ENCODE data around the gene TXNDC9. TPM values are rescaled to one million over a fixed set of nuclear protein-coding genes. Genes with fewer than 3 reads are reported as not detected.

The TXNDC9 gene
- total RNA-seq, 1 experiment from 2014 or later: 31.0 TPM

DNA sequence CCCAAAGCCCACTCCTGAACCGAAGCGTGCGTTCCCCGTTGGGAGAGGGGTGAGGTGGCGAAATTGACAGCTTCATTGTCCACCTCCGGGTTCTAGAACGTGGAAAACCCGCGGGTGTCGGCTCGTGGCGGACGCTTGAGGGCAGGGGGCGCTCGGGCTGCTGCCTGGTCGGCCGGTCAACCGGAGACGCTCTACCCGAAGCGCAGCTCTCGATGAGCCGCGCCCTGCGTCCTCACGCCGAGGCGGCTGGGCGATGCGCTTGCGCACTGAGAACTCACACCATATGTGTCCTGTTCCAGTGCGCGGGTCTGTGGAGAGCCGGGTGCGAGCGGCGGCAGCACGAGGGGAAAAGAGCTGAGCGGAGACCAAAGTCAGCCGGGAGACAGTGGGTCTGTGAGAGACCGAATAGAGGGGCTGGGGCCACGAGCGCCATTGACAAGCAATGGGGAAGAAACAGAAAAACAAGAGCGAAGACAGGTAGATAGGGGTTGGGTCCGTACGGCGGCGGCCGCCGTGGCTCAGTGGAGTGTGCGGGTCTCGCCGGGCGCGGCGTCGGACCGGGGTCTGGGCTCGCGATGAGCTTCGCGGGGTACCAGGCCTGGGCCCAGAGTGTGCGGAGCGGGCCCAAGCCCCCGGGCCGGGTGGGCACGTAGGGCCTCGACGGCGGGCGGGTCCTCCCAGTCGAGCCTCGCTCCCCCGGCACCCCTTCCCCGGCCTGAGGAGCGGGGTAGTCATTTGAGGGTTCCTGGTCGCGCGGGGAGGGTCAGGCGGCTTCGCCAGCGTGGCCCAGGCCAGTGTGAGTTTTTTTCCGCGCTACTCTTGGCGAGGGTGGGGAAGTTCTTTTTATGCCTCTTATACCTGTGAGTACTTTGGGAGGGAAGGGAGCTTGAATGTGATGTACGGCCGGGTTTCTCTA is 1.2 kb upstream of the TXNDC9 start, which contains the start of gene EIF5B (continued):
- TF ChIP-seq, protein P1, sequence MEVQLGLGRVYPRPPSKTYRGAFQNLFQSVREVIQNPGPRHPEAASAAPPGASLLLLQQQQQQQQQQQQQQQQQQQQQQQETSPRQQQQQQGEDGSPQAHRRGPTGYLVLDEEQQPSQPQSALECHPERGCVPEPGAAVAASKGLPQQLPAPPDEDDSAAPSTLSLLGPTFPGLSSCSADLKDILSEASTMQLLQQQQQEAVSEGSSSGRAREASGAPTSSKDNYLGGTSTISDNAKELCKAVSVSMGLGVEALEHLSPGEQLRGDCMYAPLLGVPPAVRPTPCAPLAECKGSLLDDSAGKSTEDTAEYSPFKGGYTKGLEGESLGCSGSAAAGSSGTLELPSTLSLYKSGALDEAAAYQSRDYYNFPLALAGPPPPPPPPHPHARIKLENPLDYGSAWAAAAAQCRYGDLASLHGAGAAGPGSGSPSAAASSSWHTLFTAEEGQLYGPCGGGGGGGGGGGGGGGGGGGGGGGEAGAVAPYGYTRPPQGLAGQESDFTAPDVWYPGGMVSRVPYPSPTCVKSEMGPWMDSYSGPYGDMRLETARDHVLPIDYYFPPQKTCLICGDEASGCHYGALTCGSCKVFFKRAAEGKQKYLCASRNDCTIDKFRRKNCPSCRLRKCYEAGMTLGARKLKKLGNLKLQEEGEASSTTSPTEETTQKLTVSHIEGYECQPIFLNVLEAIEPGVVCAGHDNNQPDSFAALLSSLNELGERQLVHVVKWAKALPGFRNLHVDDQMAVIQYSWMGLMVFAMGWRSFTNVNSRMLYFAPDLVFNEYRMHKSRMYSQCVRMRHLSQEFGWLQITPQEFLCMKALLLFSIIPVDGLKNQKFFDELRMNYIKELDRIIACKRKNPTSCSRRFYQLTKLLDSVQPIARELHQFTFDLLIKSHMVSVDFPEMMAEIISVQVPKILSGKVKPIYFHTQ (CRISPR knock-in tag; IDR thresholded peaks at IDR 0.05): no peak
- TF ChIP-seq, protein P2, sequence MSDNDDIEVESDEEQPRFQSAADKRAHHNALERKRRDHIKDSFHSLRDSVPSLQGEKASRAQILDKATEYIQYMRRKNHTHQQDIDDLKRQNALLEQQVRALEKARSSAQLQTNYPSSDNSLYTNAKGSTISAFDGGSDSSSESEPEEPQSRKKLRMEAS (CRISPR knock-in tag; IDR thresholded peaks at IDR 0.05): peak; percentile 90
- TF ChIP-seq, protein P3, sequence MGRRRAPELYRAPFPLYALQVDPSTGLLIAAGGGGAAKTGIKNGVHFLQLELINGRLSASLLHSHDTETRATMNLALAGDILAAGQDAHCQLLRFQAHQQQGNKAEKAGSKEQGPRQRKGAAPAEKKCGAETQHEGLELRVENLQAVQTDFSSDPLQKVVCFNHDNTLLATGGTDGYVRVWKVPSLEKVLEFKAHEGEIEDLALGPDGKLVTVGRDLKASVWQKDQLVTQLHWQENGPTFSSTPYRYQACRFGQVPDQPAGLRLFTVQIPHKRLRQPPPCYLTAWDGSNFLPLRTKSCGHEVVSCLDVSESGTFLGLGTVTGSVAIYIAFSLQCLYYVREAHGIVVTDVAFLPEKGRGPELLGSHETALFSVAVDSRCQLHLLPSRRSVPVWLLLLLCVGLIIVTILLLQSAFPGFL (CRISPR knock-in tag; IDR thresholded peaks at IDR 0.05; ENCODE audit: borderline replicate concordance): peak; percentile 19; the same call in 1 of the 2 replicates
- no peak for TF ChIP-seq ZNF281 (CRISPR knock-in tag; IDR thresholded peaks at IDR 0.05)
- 0 out of 2 replicates have a peak, but pooled peaks have one; percentile 39 for TF ChIP-seq CREM (CRISPR knock-in tag; IDR thresholded peaks at IDR 0.05)
- TF ChIP-seq ETV6 (CRISPR knock-in tag; IDR thresholded peaks at IDR 0.05): peak; percentile 91
- TF ChIP-seq, protein P4, sequence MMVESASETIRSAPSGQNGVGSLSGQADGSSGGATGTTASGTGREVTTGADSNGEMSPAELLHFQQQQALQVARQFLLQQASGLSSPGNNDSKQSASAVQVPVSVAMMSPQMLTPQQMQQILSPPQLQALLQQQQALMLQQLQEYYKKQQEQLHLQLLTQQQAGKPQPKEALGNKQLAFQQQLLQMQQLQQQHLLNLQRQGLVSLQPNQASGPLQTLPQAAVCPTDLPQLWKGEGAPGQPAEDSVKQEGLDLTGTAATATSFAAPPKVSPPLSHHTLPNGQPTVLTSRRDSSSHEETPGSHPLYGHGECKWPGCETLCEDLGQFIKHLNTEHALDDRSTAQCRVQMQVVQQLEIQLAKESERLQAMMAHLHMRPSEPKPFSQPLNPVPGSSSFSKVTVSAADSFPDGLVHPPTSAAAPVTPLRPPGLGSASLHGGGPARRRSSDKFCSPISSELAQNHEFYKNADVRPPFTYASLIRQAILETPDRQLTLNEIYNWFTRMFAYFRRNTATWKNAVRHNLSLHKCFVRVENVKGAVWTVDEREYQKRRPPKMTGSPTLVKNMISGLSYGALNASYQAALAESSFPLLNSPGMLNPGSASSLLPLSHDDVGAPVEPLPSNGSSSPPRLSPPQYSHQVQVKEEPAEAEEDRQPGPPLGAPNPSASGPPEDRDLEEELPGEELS (CRISPR knock-in tag; IDR thresholded peaks at IDR 0.05): peak; percentile 90
- no peak for TF ChIP-seq NFATC4 (CRISPR knock-in tag; IDR thresholded peaks at IDR 0.05)
- no peak for TF ChIP-seq ZNF512 (CRISPR knock-in tag; IDR thresholded peaks at IDR 0.05; ENCODE audit: borderline replicate concordance)
- no peak for TF ChIP-seq ZNF532 (CRISPR knock-in tag; IDR thresholded peaks at IDR 0.05; ENCODE audit: borderline replicate concordance)
- TF ChIP-seq SP1 (CRISPR knock-in tag; conservative IDR thresholded peaks at IDR 0.05): peak; percentile 45; the same call in 1 of the 2 replicates
- no peak for TF ChIP-seq E2F1 (CRISPR knock-in tag; IDR thresholded peaks at IDR 0.05)
- TF ChIP-seq GABPB1 (CRISPR knock-in tag; IDR thresholded peaks at IDR 0.05): peak; percentile 50; the same call in 1 of the 2 replicates
- no peak; the same call in 1 of the 2 replicates for TF ChIP-seq E2F4 (CRISPR knock-in tag; IDR thresholded peaks at IDR 0.05; ENCODE audit: borderline replicate concordance, low read depth)
- TF ChIP-seq, protein P5, sequence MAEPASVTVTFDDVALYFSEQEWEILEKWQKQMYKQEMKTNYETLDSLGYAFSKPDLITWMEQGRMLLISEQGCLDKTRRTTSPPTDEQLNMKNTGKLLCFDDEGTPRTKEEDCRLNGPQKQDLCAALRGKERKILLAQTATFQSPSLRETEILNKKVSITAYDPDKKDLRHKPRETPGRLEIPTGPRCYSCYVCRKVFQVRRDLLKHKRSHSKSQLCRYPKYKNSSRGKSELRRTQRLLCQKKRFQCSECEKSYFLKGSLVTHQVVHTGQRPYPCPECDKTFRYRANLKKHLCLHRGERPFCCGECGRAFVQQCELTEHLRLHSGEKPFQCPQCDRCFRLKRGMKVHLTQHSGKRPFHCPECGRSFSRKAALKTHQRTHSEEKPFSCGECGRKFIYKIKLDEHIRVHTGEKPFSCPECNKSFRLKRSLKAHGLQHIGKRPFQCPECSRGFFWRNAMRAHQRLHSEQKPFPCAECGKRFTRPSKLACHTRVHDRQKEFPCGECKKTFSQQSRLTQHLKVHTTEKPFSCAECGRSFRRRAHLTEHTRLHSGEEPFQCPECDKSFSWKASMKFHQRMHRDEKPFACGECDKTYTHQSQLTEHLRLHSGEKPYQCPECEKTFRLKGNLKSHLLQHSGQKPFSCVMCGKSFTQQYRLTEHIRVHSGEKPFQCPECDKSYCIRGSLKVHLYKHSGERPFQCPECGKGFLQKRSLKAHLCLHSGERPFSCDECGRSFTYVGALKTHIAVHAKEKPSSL (CRISPR knock-in tag; conservative IDR thresholded peaks at IDR 0.05): no peak
